Measurements from ENCODE around the gene KCNK5.
A peak's percentile ranks its signal among the peaks of the same experiment; 100 is the strongest.

Gene KCNK5

GRCh38 chr6:39197521-39197920, 31.8 kb downstream of the KCNK5 start:
- no peak for ATAC-seq

- peak; percentile 10 to 17 for ATAC-seq
Observed at GRCh38 chr6:39196673-39197091, 32.6 kb downstream of the KCNK5 start.

- no peak for ATAC-seq
Observed at GRCh38 chr6:39195792-39196385, 33.4 kb downstream of the KCNK5 start.

- ATAC-seq: no peak
Observed at GRCh38 chr6:39194466-39194865, 34.8 kb downstream of the KCNK5 start.

GRCh38 chr6:39193201-39193791, 36.0 kb downstream of the KCNK5 start:
- ATAC-seq: no peak

GRCh38 chr6:39192736-39193135, 36.5 kb downstream of the KCNK5 start:
- no peak for ATAC-seq

GRCh38 chr6:39191236-39191930, 37.9 kb downstream of the KCNK5 start:
- no peak for ATAC-seq

- ATAC-seq: no peak
Observed at GRCh38 chr6:39190545-39191235, 38.6 kb downstream of the KCNK5 start.

GRCh38 chr6:39189915-39190544, 39.2 kb downstream of the KCNK5 start:
- ATAC-seq: no peak

- no peak for ATAC-seq
Observed at GRCh38 chr6:39189131-39189530, 40.1 kb downstream of the KCNK5 start.

GRCh38 chr6:39188571-39188970, 40.7 kb downstream of the KCNK5 start:
- no peak for ATAC-seq

GRCh38 chr6:39188098-39188450, 41.2 kb downstream of the KCNK5 start:
- ATAC-seq: no peak

- no peak for ATAC-seq
Observed at GRCh38 chr6:39184906-39185580, 44.2 kb downstream of the KCNK5 start.

GRCh38 chr6:39182604-39183003, 46.7 kb downstream of the KCNK5 start:
- ATAC-seq: no peak

- ATAC-seq: no peak
Observed at GRCh38 chr6:39181826-39182225, 47.4 kb downstream of the KCNK5 start.

GRCh38 chr6:39181333-39181732, 47.9 kb downstream of the KCNK5 start:
- ATAC-seq: no peak

- ATAC-seq: no peak
Observed at GRCh38 chr6:39178804-39179203, 50.5 kb downstream of the KCNK5 start.

GRCh38 chr6:39178235-39178634, 51.0 kb downstream of the KCNK5 start:
- ATAC-seq: no peak

GRCh38 chr6:39177130-39177529, 52.1 kb downstream of the KCNK5 start:
- no peak for ATAC-seq

GRCh38 chr6:39173270-39173669, 56.0 kb downstream of the KCNK5 start:
- no peak for ATAC-seq

- no peak for ATAC-seq
Observed at GRCh38 chr6:39172377-39172757, 56.9 kb downstream of the KCNK5 start.

- no peak for ATAC-seq
Observed at GRCh38 chr6:39171489-39172376, 57.5 kb downstream of the KCNK5 start.
